C4-2B (cell line): ENCODE results near the gene UNC93B1.

Experiments
- H3K27ac ChIP-seq: fragments of 450-650 bp; 2 replicates; pipeline ENCODE4 v1.5.1; 2017
- CTCF ChIP-seq: fragments of 450-650 bp; conservative IDR thresholded peaks from 2 replicates; pipeline ENCODE4 v1.5.1; 2017; ENCODE audit warnings: mild to moderate bottlenecking
- ZFX ChIP-seq: fragments of 450-650 bp; IDR thresholded peaks from 2 replicates; pipeline ENCODE4 v1.6.1; 2017

UNC93B1 gene

GRCh38 chr11:68010090-68011041 is 6.5 kb upstream of the UNC93B1 start, which contains the start of gene ALDH3B1:
ALDH3B1 (plus strand) TSS chr11:68010327; CDS start chr11:68015298, 4,971 bp downstream.
- TF ChIP-seq ZFX (no peak), CTCF (no peak)
- no peak within 1 kb of the TSS; the same call in 1 of the 2 replicates for H3K27ac ChIP-seq

GRCh38 chr11:68009391-68010089 is 5.6 kb upstream of the UNC93B1 start:
- H3K27ac ChIP-seq: no peak overlapping the region; the same call in 1 of the 2 replicates
- TF ChIP-seq ZFX (no peak), CTCF (no peak)

GRCh38 chr11:68008381-68009337 is 4.8 kb upstream of the UNC93B1 start:
- H3K27ac ChIP-seq: no peak overlapping the region
- TF ChIP-seq CTCF (no peak), ZFX (no peak)

GRCh38 chr11:68007498-68008380 is 3.8 kb upstream of the UNC93B1 start:
- no peak overlapping the region for H3K27ac ChIP-seq
- TF ChIP-seq ZFX (no peak), CTCF (no peak)

- H3K27ac ChIP-seq: no peak overlapping the region
- TF ChIP-seq ZFX: no peak
- no peak for TF ChIP-seq CTCF
These were observed 2.8 kb upstream of the UNC93B1 start for GRCh38 chr11:68006606-68007166.
